Osteoblast (primary cell): ENCODE data around the gene PLEKHA7. TPM values are rescaled to one million over a fixed set of nuclear protein-coding genes. Genes with fewer than 3 reads are reported as not detected.

Experiments
- DNase-seq: peaks from one replicate; pipeline ENCODE4 v3.0.0; 2011; ENCODE audit warnings: low spot score, mixed read lengths; ENCODE audit not compliant: insufficient read length; ENCODE audit errors: missing footprints
- H2AFZ ChIP-seq: 2 replicates; pipeline ENCODE4 v1.6.0; 2011; ENCODE audit warnings: mild to moderate bottlenecking, low read length
- H3K27ac ChIP-seq: 2 replicates; pipeline ENCODE4 v1.5.1; 2011; ENCODE audit warnings: mild to moderate bottlenecking, low read depth, low read length, moderate library complexity
- H3K27me3 ChIP-seq: 2 replicates; pipeline ENCODE4 v1.6.0; 2012; ENCODE audit warnings: mild to moderate bottlenecking, control low read depth, inconsistent platforms, low read length, moderate library complexity; ENCODE audit not compliant: insufficient read depth
- H3K36me3 ChIP-seq: 2 replicates; pipeline ENCODE4 v1.5.1; 2011; ENCODE audit warnings: mild to moderate bottlenecking, low read length, control low read depth, moderate library complexity; ENCODE audit not compliant: insufficient read depth
- H3K4me1 ChIP-seq: 2 replicates; pipeline ENCODE4 v1.5.1; 2011; ENCODE audit warnings: mild to moderate bottlenecking, low read length, control low read depth, moderate library complexity; ENCODE audit not compliant: insufficient read depth
- H3K4me2 ChIP-seq: 2 replicates; pipeline ENCODE4 v1.6.0; 2011; ENCODE audit warnings: mild to moderate bottlenecking, low read length; ENCODE audit not compliant: insufficient read depth
- H3K4me3 ChIP-seq: fragments of 200-600 bp; sonication (generic); 3 replicates; pipeline ENCODE4 v1.5.1; 2012; ENCODE audit warnings: mild to moderate bottlenecking, low read length, inconsistent platforms; ENCODE audit not compliant: insufficient read depth
- H3K79me2 ChIP-seq: 2 replicates; pipeline ENCODE4 v1.6.0; 2012; ENCODE audit warnings: mild to moderate bottlenecking, low read length, control low read depth, inconsistent platforms; ENCODE audit not compliant: insufficient read depth
- H3K9me3 ChIP-seq: 2 replicates; pipeline ENCODE4 v1.5.1; 2011; ENCODE audit warnings: low read depth, low read length, control low read depth
- H4K20me1 ChIP-seq: 2 replicates; pipeline ENCODE4 v1.6.0; 2012; ENCODE audit warnings: mild to moderate bottlenecking, low read length, control low read depth; ENCODE audit not compliant: insufficient read depth
- total RNA-seq: library from RNA; depleted of rRNA; stranded (reverse); fragments of >200 nt; gene quantifications from 2 replicates; pipeline ENCODE4 v1.2.3, GENCODE V29; 2012
- TF ChIP-seq, protein P1 (sequence below): IDR thresholded peaks from 2 replicates; pipeline ENCODE4 v1.5.1; 2011; ENCODE audit warnings: mild to moderate bottlenecking, low read depth, low read length, moderate library complexity; ENCODE audit errors: extremely low read depth

PLEKHA7 gene
- total RNA-seq, 1 donor: 1.1 TPM

DNA sequence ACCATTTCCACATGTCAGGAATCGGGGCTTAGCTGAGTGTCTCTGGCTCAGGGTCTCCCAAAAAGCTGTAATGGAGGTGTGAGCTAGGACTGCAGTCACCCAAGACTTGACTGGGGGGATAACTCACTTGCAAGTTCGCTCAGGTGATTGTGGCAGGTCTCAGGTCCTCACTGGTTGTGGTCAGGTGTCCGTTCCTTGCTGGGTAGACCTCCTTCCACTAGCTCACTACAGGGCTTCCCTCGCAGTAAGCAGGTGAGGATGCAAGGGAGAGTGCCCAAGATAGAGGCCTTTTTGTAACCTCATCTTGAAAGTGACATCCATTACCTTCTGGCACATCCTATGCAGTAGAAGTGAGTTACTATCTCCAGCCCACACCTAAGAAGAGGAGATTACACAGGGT, 246.3 kb downstream of the PLEKHA7 start:
- DNase-seq: no peak
- Histone ChIP-seq H2AFZ (no peak overlapping the region), H4K20me1 (no peaks in the 10 kb centered on the region), H3K79me2 (no peaks in the 10 kb centered on the region), H3K27me3 (peaks cover 3% of the 10 kb centered on the region), H3K9me3 (no peaks in the 10 kb centered on the region), H3K36me3 (no peaks in the 10 kb centered on the region), H3K4me2 (no peak overlapping the region), H3K4me3 (no peak overlapping the region), H3K4me1 (peaks cover 2% of the 10 kb centered on the region), H3K27ac (no peak overlapping the region)
- TF ChIP-seq, protein P1, sequence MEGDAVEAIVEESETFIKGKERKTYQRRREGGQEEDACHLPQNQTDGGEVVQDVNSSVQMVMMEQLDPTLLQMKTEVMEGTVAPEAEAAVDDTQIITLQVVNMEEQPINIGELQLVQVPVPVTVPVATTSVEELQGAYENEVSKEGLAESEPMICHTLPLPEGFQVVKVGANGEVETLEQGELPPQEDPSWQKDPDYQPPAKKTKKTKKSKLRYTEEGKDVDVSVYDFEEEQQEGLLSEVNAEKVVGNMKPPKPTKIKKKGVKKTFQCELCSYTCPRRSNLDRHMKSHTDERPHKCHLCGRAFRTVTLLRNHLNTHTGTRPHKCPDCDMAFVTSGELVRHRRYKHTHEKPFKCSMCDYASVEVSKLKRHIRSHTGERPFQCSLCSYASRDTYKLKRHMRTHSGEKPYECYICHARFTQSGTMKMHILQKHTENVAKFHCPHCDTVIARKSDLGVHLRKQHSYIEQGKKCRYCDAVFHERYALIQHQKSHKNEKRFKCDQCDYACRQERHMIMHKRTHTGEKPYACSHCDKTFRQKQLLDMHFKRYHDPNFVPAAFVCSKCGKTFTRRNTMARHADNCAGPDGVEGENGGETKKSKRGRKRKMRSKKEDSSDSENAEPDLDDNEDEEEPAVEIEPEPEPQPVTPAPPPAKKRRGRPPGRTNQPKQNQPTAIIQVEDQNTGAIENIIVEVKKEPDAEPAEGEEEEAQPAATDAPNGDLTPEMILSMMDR: no peak

DNA sequence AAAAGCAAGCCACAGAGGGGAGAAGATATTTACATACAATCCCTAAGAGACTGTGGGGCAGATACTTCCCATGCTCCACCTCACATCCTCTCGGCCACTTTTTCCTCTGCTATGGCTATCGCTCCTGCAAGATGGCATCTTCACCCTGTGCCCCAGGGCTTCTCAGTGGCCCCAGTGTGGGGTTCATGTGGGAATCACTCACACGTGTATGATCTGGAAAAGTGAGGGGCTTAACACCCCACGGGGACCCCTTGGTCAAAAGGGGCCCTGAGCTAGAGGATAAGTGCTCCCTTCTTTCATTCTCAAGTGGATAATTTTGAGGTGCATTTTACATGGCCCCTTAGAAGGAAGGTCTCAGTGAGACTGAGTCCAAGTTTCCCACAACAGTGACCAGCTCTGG, 247.1 kb downstream of the PLEKHA7 start:
- Histone ChIP-seq H3K79me2 (no peaks in the 10 kb centered on the region), H3K27me3 (peaks cover 3% of the 10 kb centered on the region), H4K20me1 (no peaks in the 10 kb centered on the region), H3K4me1 (peaks cover 10% of the 10 kb centered on the region), H3K9me3 (no peaks in the 10 kb centered on the region), H3K36me3 (no peaks in the 10 kb centered on the region), H3K4me3 (no peak overlapping the region), H3K4me2 (no peak overlapping the region), H2AFZ (no peak overlapping the region), H3K27ac (no peak overlapping the region)
- no peak for DNase-seq
- TF ChIP-seq, protein P1: no peak

DNA sequence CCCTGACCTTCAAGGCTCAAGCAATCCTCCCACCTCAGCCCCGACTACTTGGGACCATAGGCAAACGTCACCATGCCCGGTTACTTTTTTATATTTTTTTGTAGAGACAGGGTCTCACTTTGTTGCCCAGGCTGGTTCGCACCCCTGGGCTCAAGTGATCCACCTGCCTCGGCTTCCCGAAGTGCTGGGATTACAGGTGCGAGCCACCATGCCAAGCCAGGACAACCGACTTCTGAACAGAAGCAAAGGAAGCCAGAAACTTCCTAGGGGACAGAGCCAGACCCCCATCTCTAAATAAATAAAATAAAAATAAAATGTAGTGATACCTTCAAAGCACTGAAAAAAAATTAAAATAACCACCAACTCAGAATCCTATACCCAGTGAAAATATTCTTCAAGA, 249.3 kb downstream of the PLEKHA7 start:
- peaks cover 26% of the 10 kb centered on the region for H3K4me1 ChIP-seq

DNA sequence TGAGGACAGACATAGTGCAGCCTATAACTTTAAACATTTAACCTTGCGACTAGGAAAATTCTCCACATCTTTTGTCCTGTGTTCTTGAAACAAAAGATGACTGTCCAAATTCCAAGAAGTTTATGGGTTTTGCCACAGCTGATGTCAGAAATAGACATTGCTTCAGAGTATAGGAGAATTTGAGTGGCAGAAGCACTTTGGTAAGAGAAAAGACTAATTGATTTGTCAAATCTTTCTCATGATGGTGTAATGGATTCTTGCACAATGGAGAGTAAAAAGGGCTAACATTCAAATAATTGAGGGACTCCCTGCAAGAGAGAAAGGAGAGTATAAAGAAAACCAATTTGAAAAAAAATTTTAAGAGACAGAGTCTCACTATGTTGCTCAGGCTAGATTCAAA, 250.5 kb downstream of the PLEKHA7 start:
- Histone ChIP-seq H4K20me1 (no peaks in the 10 kb centered on the region), H3K27ac (no peak overlapping the region), H3K36me3 (no peaks in the 10 kb centered on the region), H3K9me3 (no peaks in the 10 kb centered on the region), H3K4me1 (peaks cover 33% of the 10 kb centered on the region), H3K4me3 (no peak overlapping the region), H2AFZ (no peak overlapping the region), H3K4me2 (no peak overlapping the region), H3K79me2 (no peaks in the 10 kb centered on the region), H3K27me3 (peaks cover 3% of the 10 kb centered on the region)
- TF ChIP-seq, protein P1: no peak
- DNase-seq: no peak

More for the DNA sequence above, 249.3 kb downstream of the PLEKHA7 start:
- H3K9me3 ChIP-seq: no peaks in the 10 kb centered on the region
- no peak overlapping the region for H2AFZ ChIP-seq
- H3K27me3 ChIP-seq: peaks cover 3% of the 10 kb centered on the region
- H3K36me3 ChIP-seq: no peaks in the 10 kb centered on the region
- TF ChIP-seq, protein P1: no peak
- no peak overlapping the region for H3K27ac ChIP-seq
- no peak for DNase-seq
- H3K4me2 ChIP-seq: no peak overlapping the region
- no peaks in the 10 kb centered on the region for H3K79me2 ChIP-seq
- H3K4me3 ChIP-seq: no peak overlapping the region
- no peaks in the 10 kb centered on the region for H4K20me1 ChIP-seq
